HEK293T (cell line): ENCODE data around the gene DPYSL4.

Experiments used
- BHLHE40 ChIP-seq: fragments of 450-650 bp; IDR thresholded peaks from 2 replicates; pipeline ENCODE4 v1.6.1; 2016; ENCODE audit warnings: mild to moderate bottlenecking, moderate library complexity, borderline replicate concordance
- ELF4 ChIP-seq: fragments of 450-650 bp; IDR thresholded peaks from 2 replicates; pipeline ENCODE4 v1.6.1; 2017; ENCODE audit warnings: antibody characterized with exemption
- FOXA1 ChIP-seq: fragments of 450-650 bp; IDR thresholded peaks from 2 replicates; pipeline ENCODE4 v1.6.1; 2016; ENCODE audit warnings: mild to moderate bottlenecking
- SP1 ChIP-seq: fragments of 450-650 bp; IDR thresholded peaks from 2 replicates; pipeline ENCODE4 v1.6.1; 2017
- SUZ12 ChIP-seq: fragments of 450-650 bp; IDR thresholded peaks from 2 replicates; pipeline ENCODE4 v1.6.1; 2016; ENCODE audit warnings: mild to moderate bottlenecking
- TARDBP ChIP-seq: fragments of 450-650 bp; IDR thresholded peaks from 2 replicates; pipeline ENCODE4 v1.6.1; 2016

GRCh38 chr10:132143162-132143561 is 43.6 kb upstream of the DPYSL4 start:
- no peak for TF ChIP-seq FOXA1
- TF ChIP-seq BHLHE40 = no peak
- TF ChIP-seq SUZ12 = no peak
- no peak for TF ChIP-seq ELF4
- TF ChIP-seq TARDBP = no peak
- TF ChIP-seq SP1 = no peak
